HCT116 (cell line): Measurements from ENCODE around the gene SH3GL3. TPM values are rescaled to one million over a fixed set of nuclear protein-coding genes. Genes with fewer than 3 reads are reported as not detected.

Experiments
- ATAC-seq: fragments of 200-7000 bp; cut with Tn5 transposase; 2 replicates; pipeline ENCODE4 v1.9.1; 2020; ENCODE audit warnings: mild to moderate bottlenecking, moderate library complexity
- BruUV-seq: library from RNA; stranded (reverse); fragments of 400-500 nt; replicated peaks from 2 replicates; lab custom pipeline; 2021; lab: Mats Ljungman, UMichigan
- CTCF ChIA-PET: fragments of 300-600 bp; sonication (Branson Sonifier 250); formaldehyde crosslinking; loops from one replicate; lab custom pipeline; 2021; ENCODE audit warnings: antibody characterized with exemption; lab: Charles Lee
- POLR2A ChIA-PET: fragments of 300-600, 350-600 bp; sonication (Branson Sonifier 250); formaldehyde crosslinking; loops from one replicate; lab custom pipeline; 2021; ENCODE audit warnings: antibody characterized with exemption; lab: Charles Lee
- RAD21 ChIA-PET, 2 experiments: fragments of 300-600 bp; sonication (Branson Sonifier 250); formaldehyde crosslinking; loops; one replicate each; lab custom pipeline; 2023; ENCODE audit warnings: low total read pairs in 2 of 2; ENCODE audit not compliant: uncharacterized antibody in 2 of 2, unreplicated experiment in 2 of 2, low non-redundant PET in 1 of 2; lab: Charles Lee
- DNase-seq: peaks from one replicate; pipeline ENCODE4 v3.0.0-alpha.2; 2010; ENCODE audit warnings: low read depth, low spot score
- H2AFZ ChIP-seq: fragments of 200-600 bp; shearing (Covaris generic), sonication (generic); 2 replicates; pipeline ENCODE4 v1.6.1; 2017; ENCODE audit warnings: low read depth, mixed run types, mixed read lengths, antibody characterized with exemption, low read length; ENCODE audit not compliant: poor library complexity, severe bottlenecking
- H3K27ac ChIP-seq: 2 replicates; pipeline ENCODE4 v1.5.1; 2012; ENCODE audit warnings: low read depth, low read length
- H3K27me3 ChIP-seq: fragments of 200-600 bp; sonication (generic); 2 replicates; pipeline ENCODE4 v1.6.1; 2016; ENCODE audit warnings: mixed run types, low read length, mixed read lengths; ENCODE audit not compliant: insufficient read depth
- H3K36me3 ChIP-seq, 2 experiments: fragments of 200-500 bp in 1 of 2; fragments of 200-600 bp in 1 of 2; sonication (Bioruptor generic) in 1 of 2; sonication (generic) in 1 of 2; 2 replicates each; pipeline versions ENCODE4 v1.5.1 to v1.6.1; 2014 to 2016; ENCODE audit warnings: low read length in 2 of 2, inconsistent platforms in 1 of 2, mixed read lengths in 1 of 2, mixed run types in 1 of 2; ENCODE audit not compliant: insufficient read depth in 2 of 2, control insufficient read depth in 1 of 2
- H3K4me1 ChIP-seq, 2 experiments: fragments of 200-600 bp in 1 of 2; sonication (generic) in 1 of 2; 2 replicates each; pipeline versions ENCODE4 v1.5.1 to v1.6.1; 2012 to 2017; ENCODE audit warnings: low read length in 2 of 2, inconsistent platforms in 1 of 2, mild to moderate bottlenecking in 1 of 2, mixed read lengths in 1 of 2, mixed run types in 1 of 2, moderate library complexity in 1 of 2; ENCODE audit not compliant: insufficient read depth in 2 of 2, control insufficient read depth in 1 of 2
- H3K4me2 ChIP-seq: fragments of 200-600 bp; sonication (generic); 2 replicates; pipeline ENCODE4 v1.6.1; 2017; ENCODE audit warnings: mixed run types, low read length, mixed read lengths
- H3K4me3 ChIP-seq, 2 experiments: fragments of 200-600 bp in 1 of 2; sonication (generic) in 1 of 2; replicated peaks in 1 of 2; 2 replicates each; pipeline ENCODE4 v1.5.1; 2011 to 2016; ENCODE audit warnings: low read length in 2 of 2, control low read depth in 1 of 2, low read depth in 1 of 2, mild to moderate bottlenecking in 1 of 2, mixed read lengths in 1 of 2, mixed run types in 1 of 2
- H3K79me2 ChIP-seq: fragments of 200-600 bp; sonication (generic); 2 replicates; pipeline ENCODE4 v1.6.1; 2017; ENCODE audit warnings: mild to moderate bottlenecking, mixed run types, low read length, moderate library complexity, mixed read lengths; ENCODE audit not compliant: insufficient read depth
- H3K9ac ChIP-seq: fragments of 200-600 bp; sonication (generic); 2 replicates; pipeline ENCODE4 v1.6.1; 2016; ENCODE audit warnings: low read length, mixed read lengths
- H3K9me2 ChIP-seq: fragments of 200-600 bp; sonication (generic), shearing (Covaris generic); 2 replicates; pipeline ENCODE4 v1.6.1; 2017; ENCODE audit warnings: mixed run types, mild to moderate bottlenecking, moderate library complexity; ENCODE audit not compliant: insufficient read depth
- H3K9me3 ChIP-seq, 2 experiments: fragments of 200-500 bp in 1 of 2; fragments of 200-600 bp in 1 of 2; sonication (Bioruptor generic) in 1 of 2; sonication (generic) in 1 of 2; 2 replicates each; pipeline ENCODE4 v1.6.1; 2014 to 2017; ENCODE audit warnings: low read length in 2 of 2, mixed read lengths in 2 of 2, inconsistent platforms in 1 of 2, low read depth in 1 of 2, mild to moderate bottlenecking in 1 of 2, mixed run types in 1 of 2, moderate library complexity in 1 of 2; ENCODE audit not compliant: control insufficient read depth in 1 of 2, insufficient read depth in 1 of 2
- H4K20me1 ChIP-seq: fragments of 200-600 bp; sonication (generic), shearing (Covaris generic); 2 replicates; pipeline ENCODE4 v1.6.1; 2017; ENCODE audit warnings: mixed run types, mild to moderate bottlenecking, moderate library complexity; ENCODE audit not compliant: insufficient read depth
- CBX3 ChIP-seq: IDR thresholded peaks from 2 replicates; pipeline ENCODE4 v1.6.1; 2012; ENCODE audit warnings: low read depth
- EGR1 ChIP-seq: IDR thresholded peaks from 2 replicates; pipeline ENCODE4 v1.6.1; 2012; ENCODE audit warnings: low read depth
- EZH2phosphoT487 ChIP-seq: fragments of 200-600 bp; IDR thresholded peaks from 2 replicates; pipeline ENCODE4 v1.6.1; 2018; ENCODE audit warnings: antibody characterized with exemption, borderline replicate concordance
- FOSL1 ChIP-seq: IDR thresholded peaks from 2 replicates; pipeline ENCODE4 v1.6.1; 2012; ENCODE audit warnings: low read depth
- POLR2A ChIP-seq: IDR thresholded peaks from 2 replicates; pipeline ENCODE4 v1.7.0; 2011; ENCODE audit warnings: borderline replicate concordance; ENCODE audit not compliant: insufficient read depth, insufficient read length; ENCODE audit errors: extremely low read depth
- POLR2AphosphoS5 ChIP-seq: IDR thresholded peaks from 2 replicates; pipeline ENCODE4 v1.6.1; 2011; ENCODE audit warnings: mild to moderate bottlenecking, low read depth, low read length, moderate library complexity
- ZNF274 ChIP-seq: fragments of 200-500 bp; sonication (Bioruptor generic); IDR thresholded peaks from 2 replicates; pipeline ENCODE4 v1.6.1; 2014; ENCODE audit warnings: mild to moderate bottlenecking, low read depth, low read length, inconsistent platforms
- intact Hi-C: fragments of 100-400 bp; cut with micrococcal nuclease; formaldehyde crosslinking; loops from 2 replicates; pipeline ENCODE4 v1.10.0; 2022
- total RNA-seq: library from RNA; stranded (reverse); gene quantifications from one replicate; pipeline ENCODE4 v1.2.1, GENCODE V29; 2021; ENCODE audit not compliant: unreplicated experiment
- TF ChIP-seq, protein P1 (sequence below): IDR thresholded peaks from 2 replicates; pipeline ENCODE4 v1.6.1; 2012
- TF ChIP-seq, protein P2 (sequence below): IDR thresholded peaks from 2 replicates; pipeline ENCODE4 v1.6.1; 2011; ENCODE audit warnings: mild to moderate bottlenecking, low read length, moderate library complexity; ENCODE audit not compliant: insufficient replicate concordance; ENCODE audit errors: extremely low read depth
- TF ChIP-seq, protein P3 (sequence below): IDR thresholded peaks from 2 replicates; pipeline ENCODE4 v1.6.1; 2012

SH3GL3 gene
- total RNA-seq, 1 experiment from 2014 or later = 1.3 TPM

DNA sequence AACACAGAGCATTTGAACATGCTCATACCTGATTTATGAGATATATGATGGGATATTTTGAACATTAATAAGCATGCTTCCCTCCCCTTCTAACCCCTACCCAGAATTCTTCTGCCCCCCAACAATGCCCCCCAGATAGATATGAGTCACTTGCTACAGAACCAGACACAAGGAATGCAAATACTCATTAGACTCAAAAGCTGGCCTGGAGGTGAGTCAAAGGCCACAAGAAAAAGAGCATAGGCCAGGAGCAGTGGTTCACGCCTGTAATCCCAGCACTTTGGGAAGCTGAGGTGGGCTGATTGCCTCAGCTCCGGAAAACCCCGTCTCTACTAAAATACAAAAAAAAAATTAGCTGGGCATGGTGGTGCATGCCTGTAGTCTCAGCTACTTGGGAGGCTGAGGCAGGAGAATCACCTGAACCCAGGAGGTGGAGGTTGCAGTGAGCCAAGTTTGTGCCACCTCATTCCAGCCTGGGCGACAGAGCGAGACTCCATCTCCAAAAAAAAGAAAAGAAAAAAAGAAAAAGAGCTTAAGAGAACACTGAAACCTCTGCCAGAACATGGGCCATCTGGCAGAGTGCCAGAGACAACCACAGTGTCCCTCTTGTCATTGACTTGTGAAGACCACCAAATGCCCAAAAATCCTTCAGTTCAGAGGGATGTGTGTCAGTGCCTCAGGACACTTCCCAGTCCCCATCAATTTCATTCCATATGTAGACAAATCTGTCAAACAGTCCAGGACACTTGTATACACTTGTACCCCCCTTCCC lies 3.9 kb upstream of the SH3GL3 start:
- intact Hi-C loops = no loop called here
- Histone ChIP-seq H3K27ac (no peak overlapping the region), H3K27me3 (no peaks in the 10 kb centered on the region), H2AFZ (no peak overlapping the region), H3K9me2 (no peaks in the 10 kb centered on the region), H4K20me1 (no peaks in the 10 kb centered on the region), H3K79me2 (no peaks in the 10 kb centered on the region), H3K4me1 (no peaks in the 10 kb centered on the region; a peak in 1 of 4 replicates), H3K9me3 (no peaks in the 10 kb centered on the region), H3K9ac (no peak overlapping the region), H3K36me3 (no peaks in the 10 kb centered on the region), H3K4me2 (no peak overlapping the region), H3K4me3 (no peak overlapping the region)
- ATAC-seq = no peak
- no peak for DNase-seq
- no TSS peak for BruUV-seq
- TF ChIP-seq, protein P1, sequence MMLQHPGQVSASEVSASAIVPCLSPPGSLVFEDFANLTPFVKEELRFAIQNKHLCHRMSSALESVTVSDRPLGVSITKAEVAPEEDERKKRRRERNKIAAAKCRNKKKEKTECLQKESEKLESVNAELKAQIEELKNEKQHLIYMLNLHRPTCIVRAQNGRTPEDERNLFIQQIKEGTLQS = no peak
- TF ChIP-seq POLR2A = no peak
- no peak for TF ChIP-seq EGR1
- no peak for TF ChIP-seq FOSL1
- TF ChIP-seq, protein P2, sequence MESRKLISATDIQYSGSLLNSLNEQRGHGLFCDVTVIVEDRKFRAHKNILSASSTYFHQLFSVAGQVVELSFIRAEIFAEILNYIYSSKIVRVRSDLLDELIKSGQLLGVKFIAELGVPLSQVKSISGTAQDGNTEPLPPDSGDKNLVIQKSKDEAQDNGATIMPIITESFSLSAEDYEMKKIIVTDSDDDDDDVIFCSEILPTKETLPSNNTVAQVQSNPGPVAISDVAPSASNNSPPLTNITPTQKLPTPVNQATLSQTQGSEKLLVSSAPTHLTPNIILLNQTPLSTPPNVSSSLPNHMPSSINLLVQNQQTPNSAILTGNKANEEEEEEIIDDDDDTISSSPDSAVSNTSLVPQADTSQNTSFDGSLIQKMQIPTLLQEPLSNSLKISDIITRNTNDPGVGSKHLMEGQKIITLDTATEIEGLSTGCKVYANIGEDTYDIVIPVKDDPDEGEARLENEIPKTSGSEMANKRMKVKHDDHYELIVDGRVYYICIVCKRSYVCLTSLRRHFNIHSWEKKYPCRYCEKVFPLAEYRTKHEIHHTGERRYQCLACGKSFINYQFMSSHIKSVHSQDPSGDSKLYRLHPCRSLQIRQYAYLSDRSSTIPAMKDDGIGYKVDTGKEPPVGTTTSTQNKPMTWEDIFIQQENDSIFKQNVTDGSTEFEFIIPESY = no peak
- no peak for TF ChIP-seq ZNF274
- no peak for TF ChIP-seq EZH2phosphoT487
- no peak for TF ChIP-seq CBX3
- TF ChIP-seq, protein P3, sequence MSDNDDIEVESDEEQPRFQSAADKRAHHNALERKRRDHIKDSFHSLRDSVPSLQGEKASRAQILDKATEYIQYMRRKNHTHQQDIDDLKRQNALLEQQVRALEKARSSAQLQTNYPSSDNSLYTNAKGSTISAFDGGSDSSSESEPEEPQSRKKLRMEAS = no peak
- no peak for TF ChIP-seq POLR2AphosphoS5
- POLR2A ChIA-PET = no interaction called here
- CTCF ChIA-PET = interaction anchor here (0.7 to 1.0 kb wide), 2 partner anchors 119 to 1737 kb away, joined by 3 read pairs; no protein-coding TSS in a partner anchor
- RAD21 ChIA-PET = interaction anchor here in 1 of 2 experiments (0.7 kb wide), 1 partner anchor 31 kb away, joined by 4 read pairs; no protein-coding TSS in a partner anchor
